Large intestine (tissue), 3 donors: ENCODE measurements around the gene EXOC4. TPM values are rescaled to one million over a fixed set of nuclear protein-coding genes. Genes with fewer than 3 reads are reported as not detected.

Experiments
- DNase-seq, 2 donors: peaks; one replicate each; pipeline versions ENCODE4 v3.0.0 to v3.0.0-alpha.2; 2013
- H3K27ac ChIP-seq: one replicate; pipeline ENCODE4 v1.5.1; 2013; ENCODE audit warnings: low read length
- H3K27me3 ChIP-seq: 2 replicates; pipeline ENCODE4 v1.6.1; 2013; ENCODE audit warnings: low read length; ENCODE audit not compliant: control insufficient read depth, insufficient read depth
- H3K36me3 ChIP-seq: 2 replicates; pipeline ENCODE4 v1.6.1; 2013; ENCODE audit warnings: low read length; ENCODE audit not compliant: control insufficient read depth, insufficient read depth
- H3K4me1 ChIP-seq: one replicate; pipeline ENCODE4 v1.6.1; 2013; ENCODE audit warnings: low read length; ENCODE audit not compliant: control insufficient read depth, insufficient read depth
- H3K4me3 ChIP-seq: one replicate; pipeline ENCODE4 v1.5.1; 2013; ENCODE audit warnings: low read length
- H3K9me3 ChIP-seq: one replicate; pipeline ENCODE4 v1.6.1; 2013; ENCODE audit warnings: mild to moderate bottlenecking, low read depth, low read length, moderate library complexity; ENCODE audit not compliant: control insufficient read depth
- WGBS: methylation state at CpG from one replicate; pipeline ENCODE4 v1.1.5; 2013; ENCODE audit warnings: low lambda C conversion rate; ENCODE audit not compliant: insufficient coverage; 5-methylcytosine and 5-hydroxymethylcytosine counted together
- polyA plus RNA-seq: library from polyadenylated mRNA; unstranded; fragments of 120-200 nt; gene quantifications from one replicate; pipeline ENCODE4 v1.2.1, GENCODE V29; 2013

EXOC4 gene
- polyA plus RNA-seq, 1 donor = 45.4 TPM

DNA sequence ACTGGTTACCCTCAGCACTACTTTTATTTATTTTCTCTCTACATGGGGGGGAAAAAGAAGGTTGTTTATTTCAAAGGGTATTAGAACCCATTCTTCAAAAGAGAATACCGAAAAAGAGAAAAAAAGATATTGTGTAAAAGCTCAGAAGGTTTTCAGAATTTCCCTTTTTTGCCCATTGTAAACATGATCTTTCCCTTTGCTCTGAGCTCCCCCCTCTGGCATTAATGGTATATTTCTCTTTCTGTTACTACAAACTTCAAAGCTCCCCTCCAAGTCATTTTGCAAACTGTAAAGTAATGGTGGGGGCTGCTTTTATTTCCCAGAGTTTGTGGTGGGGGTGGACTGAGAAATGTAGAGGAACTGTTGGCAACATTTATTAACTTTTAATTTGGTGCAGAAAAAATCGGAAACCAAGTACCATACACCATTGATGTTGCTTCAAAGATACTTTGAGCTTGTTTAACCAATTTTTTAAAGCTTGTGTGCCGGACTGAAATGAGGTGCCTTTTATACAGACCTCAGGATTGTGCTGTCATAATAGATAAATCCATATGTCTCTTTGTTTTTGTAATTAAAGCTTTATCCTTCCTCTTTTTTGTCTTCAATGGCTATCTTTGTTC, 181.5 kb downstream of the EXOC4 start:
- H3K4me1 ChIP-seq = no peaks in the 10 kb centered on the region
- 62% methylated on average over 3 of the region's 3 CpGs for WGBS
- no peak overlapping the region for H3K4me3 ChIP-seq
- H3K27me3 ChIP-seq = no peaks in the 10 kb centered on the region
- no peak for DNase-seq
- H3K27ac ChIP-seq = no peak overlapping the region
- no peaks in the 10 kb centered on the region for H3K36me3 ChIP-seq
- H3K9me3 ChIP-seq = no peaks in the 10 kb centered on the region

DNA sequence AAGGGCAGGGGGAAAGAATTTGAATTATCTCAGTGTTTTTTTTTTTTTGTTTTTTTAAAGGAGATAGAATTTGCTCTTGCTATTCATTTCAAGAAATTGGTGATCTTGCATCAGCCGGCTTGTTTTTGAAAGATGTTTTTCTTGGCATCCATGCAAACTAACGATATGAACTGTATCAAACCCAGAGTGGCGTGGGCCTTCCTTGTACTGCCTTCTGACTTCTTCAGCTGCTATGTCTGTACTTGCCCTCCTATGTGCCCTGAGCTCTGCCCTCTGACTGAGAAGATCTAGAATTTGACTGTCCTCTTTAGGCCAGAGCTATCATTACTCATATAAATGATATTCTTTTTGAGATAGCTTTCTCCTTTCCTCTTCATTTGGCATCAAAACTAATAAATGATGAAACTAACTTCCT, 183.1 kb downstream of the EXOC4 start:
- no peaks in the 10 kb centered on the region for H3K36me3 ChIP-seq
- H3K27me3 ChIP-seq = no peaks in the 10 kb centered on the region
- H3K27ac ChIP-seq = no peak overlapping the region
- H3K4me3 ChIP-seq = no peak overlapping the region
- H3K4me1 ChIP-seq = no peaks in the 10 kb centered on the region
- DNase-seq = no peak
- H3K9me3 ChIP-seq = no peaks in the 10 kb centered on the region
- WGBS = no CpG with 5 or more reads among the region's 3 CpGs

DNA sequence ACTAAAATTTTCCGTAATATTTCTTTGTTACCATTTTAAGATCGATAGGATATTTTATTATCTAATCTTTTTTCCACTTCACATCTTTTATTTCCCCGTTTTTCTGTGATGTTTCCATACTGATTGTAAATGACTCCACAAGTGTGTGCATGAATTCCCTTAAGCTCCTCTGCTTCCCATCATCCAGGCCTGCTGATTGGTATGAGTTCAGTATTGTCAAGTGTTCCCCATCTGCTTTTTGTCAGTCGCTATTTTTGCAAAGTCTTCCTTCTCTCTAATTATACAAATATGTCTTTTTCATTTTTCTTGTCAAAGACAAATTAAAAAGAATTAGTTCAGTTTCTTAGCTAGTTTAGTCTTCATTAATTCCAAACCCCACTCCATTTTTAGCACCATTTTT, 184.7 kb downstream of the EXOC4 start:
- WGBS = 81% methylated on average over 4 of the region's 4 CpGs
- DNase-seq = no peak

DNA sequence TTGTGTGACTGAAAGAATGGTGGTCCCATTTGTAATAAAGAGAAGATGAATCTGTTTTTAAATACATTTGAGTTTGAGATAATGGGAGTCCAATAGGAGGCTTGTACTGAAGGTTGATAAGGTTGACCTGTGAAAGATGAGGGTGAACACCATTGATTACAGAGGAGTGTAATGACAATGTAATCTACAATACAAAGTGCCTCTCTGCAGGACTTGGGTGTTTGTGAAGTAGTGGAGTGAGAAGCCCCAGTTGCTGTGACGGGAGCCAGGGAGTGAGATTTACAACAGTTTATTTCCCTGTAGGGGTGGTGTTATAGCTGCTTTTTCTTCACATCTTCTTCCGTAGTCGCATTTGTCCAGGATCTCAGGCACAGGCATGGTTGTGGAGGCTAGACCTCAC, 189.9 kb downstream of the EXOC4 start:
- no peaks in the 10 kb centered on the region for H3K27me3 ChIP-seq
- H3K36me3 ChIP-seq = no peaks in the 10 kb centered on the region
- no peaks in the 10 kb centered on the region for H3K4me1 ChIP-seq
- no peaks in the 10 kb centered on the region for H3K9me3 ChIP-seq
- H3K27ac ChIP-seq = no peak overlapping the region
- 100% methylated on average over 2 of the region's 3 CpGs for WGBS
- no peak overlapping the region for H3K4me3 ChIP-seq
- DNase-seq = no peak

More for the DNA sequence above, 184.7 kb downstream of the EXOC4 start:
- Histone ChIP-seq H3K4me1 (no peaks in the 10 kb centered on the region), H3K9me3 (no peaks in the 10 kb centered on the region), H3K27ac (no peak overlapping the region), H3K36me3 (no peaks in the 10 kb centered on the region), H3K4me3 (no peak overlapping the region), H3K27me3 (no peaks in the 10 kb centered on the region)

DNA sequence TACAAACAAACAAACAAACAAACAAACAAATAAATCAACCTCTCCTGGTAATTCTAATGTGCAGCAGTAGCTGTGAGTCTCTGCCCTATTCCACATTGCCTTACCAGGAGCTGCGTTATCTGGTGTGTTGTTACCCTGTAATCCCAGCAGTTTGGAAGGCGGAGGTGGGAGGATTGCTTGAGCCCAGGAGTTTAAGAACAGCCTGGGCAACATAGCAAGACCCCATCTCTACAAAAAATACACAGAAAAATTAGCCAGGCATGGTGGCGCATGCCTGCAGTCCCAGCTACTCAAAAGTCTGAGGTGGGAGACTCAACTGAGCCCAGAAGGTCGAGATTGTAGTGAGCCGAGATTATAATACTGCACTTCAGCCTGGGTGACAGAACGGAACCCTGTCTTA, 192.7 kb downstream of the EXOC4 start:
- no peak overlapping the region for H3K27ac ChIP-seq
- no peaks in the 10 kb centered on the region for H3K27me3 ChIP-seq
- H3K4me3 ChIP-seq = no peak overlapping the region
- WGBS = no CpG with 5 or more reads among the region's 6 CpGs
- no peak for DNase-seq
- H3K9me3 ChIP-seq = no peaks in the 10 kb centered on the region
- H3K36me3 ChIP-seq = no peaks in the 10 kb centered on the region
- no peaks in the 10 kb centered on the region for H3K4me1 ChIP-seq

DNA sequence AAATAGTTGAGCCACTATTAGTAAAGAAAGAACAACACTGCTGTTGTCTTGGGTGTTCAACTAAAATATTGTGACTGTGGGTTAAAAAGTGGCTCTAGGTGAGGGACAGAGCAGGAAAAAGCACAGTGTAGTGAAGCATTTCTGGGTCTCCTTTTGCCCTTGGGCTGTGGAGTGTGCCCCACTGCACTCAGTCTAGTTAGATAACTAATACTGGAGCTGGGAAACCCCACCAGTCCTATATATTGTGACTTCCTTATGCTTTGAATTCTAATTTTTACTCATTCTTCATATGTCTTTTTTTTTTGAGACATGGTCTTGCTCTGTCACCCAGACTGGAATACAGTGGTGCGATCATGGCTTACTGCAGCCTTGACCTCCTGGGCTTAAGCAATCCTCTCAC, 195.1 kb downstream of the EXOC4 start:
- Histone ChIP-seq H3K27ac (no peak overlapping the region), H3K9me3 (no peaks in the 10 kb centered on the region), H3K4me1 (no peaks in the 10 kb centered on the region), H3K4me3 (no peak overlapping the region), H3K36me3 (no peaks in the 10 kb centered on the region), H3K27me3 (no peaks in the 10 kb centered on the region)
- 100% methylated on average over 1 of the region's 1 CpG for WGBS
- no peak for DNase-seq

DNA sequence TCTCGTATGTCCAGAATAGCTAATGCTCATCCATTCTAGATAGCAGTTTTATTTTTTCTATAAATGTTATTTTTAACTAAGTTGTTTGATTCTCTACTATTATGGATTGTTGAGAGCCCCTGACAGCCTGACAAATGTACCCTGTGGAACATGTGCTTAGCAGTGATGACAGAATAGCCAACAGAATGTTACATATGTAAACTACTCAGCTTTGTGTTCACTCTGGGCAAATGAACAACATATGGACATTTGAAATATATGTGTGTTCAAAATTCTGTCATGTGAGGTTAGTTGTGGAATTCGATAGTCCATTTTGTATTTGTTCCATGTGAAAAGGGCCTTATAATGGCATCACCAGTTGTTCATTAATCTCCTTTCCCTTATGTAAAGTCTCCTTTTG, 199.7 kb downstream of the EXOC4 start:
- no peaks in the 10 kb centered on the region for H3K9me3 ChIP-seq
- H3K4me1 ChIP-seq = no peaks in the 10 kb centered on the region
- H3K27me3 ChIP-seq = no peaks in the 10 kb centered on the region
- H3K27ac ChIP-seq = no peak overlapping the region
- no peak for DNase-seq
- H3K36me3 ChIP-seq = no peaks in the 10 kb centered on the region
- no CpG with 5 or more reads among the region's 2 CpGs for WGBS
- H3K4me3 ChIP-seq = no peak overlapping the region

DNA sequence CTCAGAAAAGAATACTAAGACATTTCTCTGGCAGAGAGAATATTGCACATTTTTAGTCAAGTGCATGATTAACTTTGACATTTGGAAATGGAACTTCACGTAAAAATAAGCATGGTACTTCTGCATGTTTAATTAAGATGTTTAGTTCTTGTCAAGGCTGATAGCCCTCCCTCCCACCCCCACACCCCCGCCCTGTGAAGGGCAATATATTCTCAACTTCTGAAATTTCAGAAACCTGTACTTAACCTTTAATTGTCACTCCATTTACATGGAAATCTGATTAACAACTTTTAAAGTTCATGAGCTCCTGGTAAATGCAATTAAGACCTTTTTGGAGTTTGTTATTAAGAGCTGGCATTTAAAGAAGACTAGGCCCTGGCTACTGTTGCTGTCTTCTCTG, 205.8 kb downstream of the EXOC4 start:
- no peak for DNase-seq
- Histone ChIP-seq H3K27me3 (no peaks in the 10 kb centered on the region), H3K4me3 (no peak overlapping the region), H3K36me3 (no peaks in the 10 kb centered on the region), H3K27ac (no peak overlapping the region), H3K9me3 (no peaks in the 10 kb centered on the region), H3K4me1 (no peaks in the 10 kb centered on the region)
- no CpG with 5 or more reads among the region's 2 CpGs for WGBS

DNA sequence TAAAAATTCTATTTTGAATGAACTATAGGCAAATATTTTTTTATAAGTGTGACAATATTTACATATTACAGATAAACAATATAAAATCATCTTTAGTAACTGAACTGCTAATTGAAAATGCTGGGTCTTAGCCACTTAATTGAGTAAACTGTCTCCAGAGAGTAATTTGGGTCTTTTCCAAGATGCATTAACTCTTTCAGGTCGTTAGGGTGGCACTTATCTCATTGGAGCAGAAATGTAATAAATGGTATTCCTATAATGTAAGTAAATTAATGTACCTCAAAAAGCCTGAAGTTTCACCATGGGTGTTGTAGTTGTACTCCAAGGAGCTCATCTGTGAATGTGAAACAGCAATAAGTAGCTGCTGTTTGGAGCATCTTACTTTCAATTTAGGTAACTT, 208.5 kb downstream of the EXOC4 start:
- H3K9me3 ChIP-seq = no peaks in the 10 kb centered on the region
- H3K27ac ChIP-seq = no peak overlapping the region
- no peaks in the 10 kb centered on the region for H3K36me3 ChIP-seq
- WGBS = 60% methylated on average over 1 of the region's 1 CpG
- no peaks in the 10 kb centered on the region for H3K27me3 ChIP-seq
- no peak for DNase-seq
- no peak overlapping the region for H3K4me3 ChIP-seq
- no peaks in the 10 kb centered on the region for H3K4me1 ChIP-seq

DNA sequence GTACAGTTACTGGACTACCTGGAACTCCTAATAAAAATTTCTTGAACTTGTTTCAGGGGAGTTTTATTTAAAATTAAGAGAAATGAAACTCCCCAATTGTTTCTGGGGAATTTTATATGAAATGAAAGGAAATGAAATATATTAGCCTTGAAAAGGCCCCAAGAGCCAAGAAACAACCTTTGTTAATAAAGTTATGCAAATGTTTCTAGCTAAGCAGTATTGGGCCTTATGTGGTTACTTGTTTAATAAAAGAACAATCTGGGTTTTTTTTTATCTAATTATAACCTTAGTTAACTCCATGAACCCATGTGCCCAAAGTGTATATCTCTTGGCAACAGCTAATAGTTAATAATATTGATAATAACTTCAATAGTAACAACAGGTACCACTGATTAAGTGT, 222.8 kb downstream of the EXOC4 start:
- H3K4me1 ChIP-seq = no peaks in the 10 kb centered on the region
- no peak for DNase-seq

DNA sequence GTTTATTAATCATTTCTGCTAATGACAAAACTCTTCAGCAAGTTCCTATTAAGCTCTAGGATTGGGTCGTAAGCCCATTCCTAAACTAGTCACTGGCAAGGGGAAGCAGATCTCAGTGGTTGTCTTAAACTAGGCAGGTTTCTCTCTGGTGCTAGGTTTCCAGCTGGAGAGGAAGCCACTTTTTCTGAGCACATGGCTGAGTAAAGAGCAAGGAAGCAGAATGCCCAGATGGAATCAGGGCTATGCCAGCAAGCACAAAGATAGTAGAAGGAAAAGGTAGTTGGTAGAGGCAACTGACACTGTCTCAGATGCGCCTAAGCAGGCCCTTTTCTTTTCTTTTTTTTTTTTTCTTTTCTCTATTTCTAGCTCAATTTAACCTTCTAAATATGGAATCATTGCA, 224.9 kb downstream of the EXOC4 start:
- Histone ChIP-seq H3K4me3 (no peak overlapping the region), H3K4me1 (no peaks in the 10 kb centered on the region), H3K27me3 (no peaks in the 10 kb centered on the region), H3K27ac (no peak overlapping the region), H3K9me3 (no peaks in the 10 kb centered on the region), H3K36me3 (peaks cover 14% of the 10 kb centered on the region)
- no peak for DNase-seq
- no CpG with 5 or more reads among the region's 2 CpGs for WGBS

More for the DNA sequence above, 222.8 kb downstream of the EXOC4 start:
- no peaks in the 10 kb centered on the region for H3K27me3 ChIP-seq
- peaks cover 8% of the 10 kb centered on the region for H3K36me3 ChIP-seq
- H3K9me3 ChIP-seq = no peaks in the 10 kb centered on the region
- H3K27ac ChIP-seq = no peak overlapping the region
- no peak overlapping the region for H3K4me3 ChIP-seq
